Ramos (cell line): ENCODE results near the gene WDFY2.

Source experiments
- in situ Hi-C: fragments of 300-500 bp; cut with MboI; formaldehyde crosslinking; loops from one replicate; pipeline ENCODE4 v1.14.3; 2022; ENCODE audit warnings: low sequenced_read_pairs; ENCODE audit not compliant: unreplicated experiment

The WDFY2 gene

DNA sequence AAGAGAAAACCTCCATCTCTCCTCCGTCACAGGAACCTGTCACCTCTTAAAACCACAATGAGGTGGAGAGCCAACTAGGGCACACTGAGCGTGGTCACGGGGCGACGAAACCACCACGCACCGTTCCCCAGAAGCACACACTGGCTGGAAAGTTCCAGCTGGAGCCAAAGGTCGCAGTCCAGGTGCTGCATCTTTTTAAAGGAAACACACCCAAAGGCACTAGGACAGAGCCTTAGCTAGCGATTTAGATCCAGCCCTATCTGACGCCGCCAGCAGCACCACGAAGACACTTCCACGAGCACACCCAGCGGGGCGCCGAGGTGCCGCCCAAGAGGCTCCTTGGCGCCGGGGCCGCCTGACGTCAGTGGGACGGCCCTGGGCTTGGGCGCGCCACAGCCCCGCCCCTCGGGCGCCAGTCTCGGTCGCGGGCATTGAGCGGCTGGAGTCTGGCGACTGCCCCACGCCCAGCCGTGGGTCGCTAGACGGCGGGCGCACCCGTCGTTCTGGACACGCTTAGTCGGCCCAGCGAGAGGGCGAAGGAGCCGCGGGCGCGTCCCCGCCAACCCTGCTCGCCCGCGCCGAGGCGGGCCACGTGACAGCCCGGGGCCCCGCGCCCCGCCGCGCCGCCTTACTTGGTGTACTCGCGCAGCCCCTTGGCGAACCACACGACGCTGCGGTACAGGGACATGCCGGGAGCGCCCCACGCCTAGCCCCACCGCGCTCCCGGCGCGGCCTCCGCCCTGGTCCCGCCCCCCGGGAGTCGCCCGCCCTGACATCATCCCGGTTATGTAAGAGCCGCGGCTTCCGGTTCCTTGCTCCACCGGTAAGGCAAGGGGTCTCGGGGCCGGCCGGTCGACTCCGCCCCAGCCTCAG lies 219.4 kb downstream of the WDFY2 start, which contains the start of gene DHRS12:
TSS of gene DHRS12 (minus strand) at position 742 of the 873 bp plus-strand sequence. CDS start 4,504 bp downstream, outside the sequence.
- in situ Hi-C loops: no loop called here

DNA sequence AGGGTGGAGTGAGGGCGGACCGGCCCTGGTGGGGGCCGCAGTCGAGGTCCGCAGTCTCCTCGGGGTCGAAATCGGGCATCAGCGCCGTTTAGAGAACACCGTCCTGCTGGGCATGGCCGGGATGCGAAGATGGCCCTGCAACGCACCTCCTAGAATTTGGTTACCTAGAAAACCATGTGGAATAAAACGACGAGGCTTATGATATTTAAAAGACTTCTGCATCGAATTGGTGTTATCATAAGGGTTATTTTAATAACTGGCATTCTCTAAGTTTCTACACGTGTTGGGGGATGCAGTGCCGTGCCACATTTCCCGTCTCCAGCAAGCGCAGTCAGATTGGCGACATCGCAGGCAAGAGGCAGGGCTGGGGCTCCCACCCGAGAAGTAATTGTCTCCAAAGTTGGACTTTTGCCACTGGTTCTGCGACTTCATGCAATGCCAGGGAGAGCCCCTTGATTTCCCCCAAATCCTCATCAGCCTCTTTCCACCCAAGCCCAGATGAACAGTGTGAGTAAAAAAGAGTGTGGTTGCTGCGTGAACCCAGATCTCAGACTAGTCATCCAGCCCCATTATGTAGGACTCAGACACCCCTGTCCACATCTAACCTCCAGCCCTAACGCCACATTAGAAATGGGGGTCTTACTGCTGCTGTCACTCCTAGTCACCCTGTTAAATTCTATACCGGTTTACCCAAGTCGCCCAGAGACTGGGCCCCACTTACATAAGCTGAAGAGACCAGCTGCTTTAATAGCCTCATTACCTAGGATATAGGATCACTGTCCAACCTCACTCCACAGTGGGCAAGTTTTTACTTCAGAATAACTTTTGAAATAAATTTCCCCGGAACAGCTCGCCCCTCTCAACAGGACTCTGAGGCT lies 220.3 kb downstream of the WDFY2 start:
- in situ Hi-C loops: no loop called here

DNA sequence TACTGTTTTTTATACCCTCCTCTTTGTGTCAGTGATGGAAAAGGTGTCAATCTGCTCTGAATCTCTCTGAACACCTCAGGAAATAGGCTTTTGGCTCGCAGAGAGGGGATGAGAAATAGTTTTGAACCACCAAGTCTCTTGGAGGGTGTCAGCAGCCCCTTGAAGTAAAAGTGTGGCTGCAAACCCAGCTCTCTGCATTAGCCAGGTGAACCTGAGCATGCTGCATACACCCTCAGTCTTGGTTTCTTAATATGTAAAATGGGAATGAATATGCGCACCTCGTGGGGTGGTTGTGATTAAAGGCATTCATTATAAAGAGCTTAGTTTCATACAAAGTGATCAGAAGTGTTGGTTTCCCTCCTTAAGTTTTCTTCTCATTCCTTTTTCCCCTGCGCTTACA lies 221.1 kb downstream of the WDFY2 start:
- in situ Hi-C loops: no loop called here

DNA sequence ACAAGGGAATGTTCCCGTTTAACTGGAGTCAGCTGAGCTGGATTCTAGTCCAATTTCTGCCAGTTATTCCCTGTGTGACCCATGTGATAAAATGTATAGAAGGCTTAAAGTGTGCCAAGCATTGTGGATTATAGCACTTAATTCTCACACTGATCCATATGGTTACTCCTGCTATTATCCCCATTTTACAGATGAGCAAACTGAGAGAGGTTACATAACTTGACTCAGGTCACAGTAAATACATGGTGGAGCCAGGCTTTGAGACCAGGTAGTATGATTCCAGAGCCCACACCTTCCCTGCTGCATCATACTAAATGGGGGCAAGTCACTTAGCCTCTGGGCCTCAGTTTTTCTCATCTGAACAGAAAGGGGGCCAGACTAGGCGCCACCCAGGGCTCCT lies 221.7 kb downstream of the WDFY2 start:
- in situ Hi-C loops: no loop called here

DNA sequence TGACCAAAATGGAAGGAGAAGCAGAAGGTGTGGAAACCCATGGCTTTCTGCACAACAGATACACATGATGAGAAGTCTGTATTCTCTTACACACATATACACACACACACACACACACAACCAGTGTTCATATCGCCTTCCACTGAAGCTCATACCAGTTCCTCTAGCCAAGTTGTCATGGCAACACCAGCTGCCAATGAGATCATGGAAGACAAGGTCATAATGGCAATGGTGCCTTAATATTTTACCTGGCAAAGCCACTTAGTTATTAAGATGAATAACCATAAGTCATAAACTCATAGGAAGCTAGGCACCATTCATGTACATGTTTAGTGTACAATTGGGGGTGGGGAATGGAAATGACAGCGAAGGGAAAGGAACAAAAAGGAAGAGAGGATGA lies 222.3 kb downstream of the WDFY2 start:
- in situ Hi-C loops: no loop called here

DNA sequence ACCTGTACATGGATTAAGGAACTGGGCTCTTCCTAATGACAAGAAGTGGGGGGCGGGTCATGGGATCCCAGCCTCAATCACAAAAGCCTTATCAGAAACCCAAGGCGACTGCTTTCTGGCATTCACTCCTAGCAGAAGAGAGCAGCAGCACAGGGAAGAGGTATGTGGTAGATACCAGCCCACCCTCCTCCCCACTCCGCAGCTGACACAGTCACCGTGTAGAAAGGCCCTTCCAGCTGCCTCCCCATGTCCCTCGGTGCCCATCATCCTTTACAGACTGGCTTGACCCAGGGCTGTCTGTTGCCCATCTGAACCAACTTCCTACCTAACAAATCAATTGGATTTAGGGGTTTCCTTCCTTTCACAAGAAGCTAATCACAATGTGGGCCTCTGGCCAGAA lies 222.8 kb downstream of the WDFY2 start:
- in situ Hi-C loops: no loop called here

DNA sequence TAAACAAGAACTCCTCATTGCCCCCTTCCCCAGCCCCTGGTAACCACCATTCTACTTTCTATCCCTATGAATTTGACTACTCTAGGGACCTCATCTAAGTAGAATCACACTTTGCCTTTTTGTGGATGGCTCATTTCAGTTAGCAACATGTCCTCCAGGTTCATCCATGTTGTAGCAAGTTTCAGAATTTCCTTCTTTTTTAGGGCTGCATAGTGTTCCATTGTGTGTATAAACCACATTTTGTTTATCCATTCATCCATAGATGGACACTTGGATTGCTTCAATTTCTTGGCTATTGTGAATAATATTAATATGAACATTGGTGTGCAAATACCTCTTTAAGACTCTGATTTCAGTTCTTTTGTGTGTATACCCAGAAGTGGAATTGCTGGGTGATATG lies 224.5 kb downstream of the WDFY2 start:
- in situ Hi-C loops: no loop called here

DNA sequence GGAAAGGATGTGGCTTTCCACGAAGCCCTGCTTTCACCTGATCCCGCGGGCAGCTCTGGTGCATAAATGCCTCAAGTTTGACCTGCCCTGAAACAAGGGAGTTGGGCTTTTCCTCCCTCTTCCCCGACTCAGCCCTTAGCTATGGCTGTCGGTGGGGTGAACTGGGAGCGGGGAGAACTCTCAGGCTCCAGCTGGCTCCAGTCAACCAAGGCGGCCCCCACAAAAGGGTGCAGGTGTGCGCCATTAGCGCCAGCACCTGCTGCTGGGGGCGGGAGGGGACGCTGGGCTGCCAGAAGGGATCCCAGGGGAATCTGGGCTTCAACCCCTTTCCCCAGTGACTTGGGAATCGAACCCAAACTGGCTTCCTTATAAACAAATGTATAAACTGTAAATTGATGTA lies 226.8 kb downstream of the WDFY2 start:
- in situ Hi-C loops: no loop called here

DNA sequence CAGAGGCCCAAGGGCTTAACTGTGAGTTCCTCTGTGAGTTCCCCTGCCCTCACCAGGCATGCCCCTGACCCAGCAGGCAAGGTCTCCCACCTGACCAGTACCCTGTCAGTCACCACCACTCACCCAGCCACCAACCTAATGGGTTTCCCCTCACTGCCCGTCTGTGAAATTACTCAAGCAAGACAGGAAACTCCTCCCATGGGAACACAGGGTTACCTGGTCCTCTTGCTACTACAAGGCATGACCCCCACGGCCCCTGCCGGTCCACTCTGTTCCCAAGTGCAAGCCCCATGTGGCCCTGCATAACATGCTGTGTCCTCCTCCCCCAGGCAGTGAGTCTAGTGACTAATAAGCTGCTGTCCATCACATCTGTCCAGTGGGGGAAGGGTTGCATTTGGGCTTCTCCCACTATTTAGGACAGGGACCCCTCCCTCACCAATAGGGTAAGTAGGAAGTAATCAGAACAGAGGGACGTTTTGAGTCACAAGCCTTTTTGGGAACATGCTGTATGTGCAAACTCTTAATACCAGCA lies 227.7 kb downstream of the WDFY2 start:
- in situ Hi-C loops: no loop called here

DNA sequence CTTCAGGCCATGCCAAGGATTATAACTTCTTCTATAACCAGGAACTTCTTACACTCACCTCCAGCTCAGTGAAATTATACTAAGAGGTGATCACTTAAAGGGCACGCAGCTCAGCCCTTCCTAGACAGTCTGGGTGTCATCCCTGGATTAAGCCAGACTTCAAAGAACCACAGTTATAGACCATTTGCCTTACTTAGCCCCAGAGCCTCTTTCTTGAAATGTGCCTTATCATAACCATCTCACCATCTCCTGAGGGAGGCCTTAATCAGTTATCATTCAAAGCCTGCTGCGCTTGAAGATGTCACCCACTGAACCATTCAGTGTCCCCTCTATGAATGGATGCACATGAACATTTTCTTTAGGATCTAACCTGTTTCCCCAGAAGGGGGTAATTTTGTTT lies 229.8 kb downstream of the WDFY2 start:
- in situ Hi-C loops: no loop called here

DNA sequence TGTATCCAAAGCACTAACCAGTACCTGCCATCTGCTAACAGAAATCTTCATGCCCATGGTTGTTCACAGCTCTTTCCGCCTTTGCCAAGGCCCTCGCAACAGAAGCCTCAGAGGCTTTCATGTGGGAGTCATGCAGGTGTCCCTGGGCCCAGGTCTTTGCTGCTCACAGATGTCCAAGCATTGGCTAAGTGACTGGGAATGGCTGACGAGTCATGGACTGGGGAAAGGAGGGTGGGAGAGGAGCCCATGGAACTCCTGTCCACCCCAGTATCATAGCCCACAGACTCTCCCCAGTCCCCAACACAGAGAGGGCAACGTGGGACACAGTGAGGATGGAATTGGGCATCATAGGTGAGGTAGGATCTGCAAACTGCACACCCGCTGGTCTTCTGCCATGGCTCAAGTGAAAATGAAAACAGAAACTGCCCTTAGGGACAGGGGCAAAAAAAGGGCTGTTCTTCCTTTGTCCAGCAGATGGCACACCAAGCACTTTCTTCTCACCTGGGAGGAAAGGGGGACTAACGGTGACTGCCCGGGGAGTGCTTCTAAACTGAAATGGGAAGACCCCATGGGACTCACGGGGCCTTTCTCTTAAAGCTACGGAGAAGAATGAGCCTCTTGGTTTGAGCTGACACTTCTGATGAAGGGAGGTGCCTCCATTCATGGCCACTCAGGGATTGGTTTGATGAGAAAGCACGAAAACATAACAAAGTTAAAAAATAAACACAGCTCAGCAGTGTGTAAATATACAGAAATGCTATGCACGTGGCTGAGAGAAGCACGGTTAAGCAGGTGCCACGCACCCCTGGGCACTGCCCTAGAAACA lies 230.8 kb downstream of the WDFY2 start:
- in situ Hi-C loops: no loop called here

DNA sequence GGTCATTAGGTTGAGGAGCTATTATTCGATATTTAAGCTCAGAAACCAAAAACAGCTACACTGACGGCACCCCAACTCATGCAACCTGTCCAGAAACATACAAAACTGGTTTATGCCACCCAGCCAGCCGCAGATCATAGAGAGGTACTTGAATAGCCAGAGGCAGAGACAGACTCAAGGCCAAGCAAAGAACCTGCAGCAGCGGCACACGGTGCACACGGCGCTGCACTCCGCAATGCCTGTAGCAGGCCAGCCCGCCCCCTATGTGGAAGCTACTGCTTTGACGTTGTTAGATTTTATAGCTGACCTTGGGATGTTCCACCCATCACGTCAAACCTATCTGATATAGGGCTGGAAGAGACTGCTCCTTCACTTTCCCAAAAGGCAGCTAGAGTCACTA lies 231.6 kb downstream of the WDFY2 start:
- in situ Hi-C loops: no loop called here

DNA sequence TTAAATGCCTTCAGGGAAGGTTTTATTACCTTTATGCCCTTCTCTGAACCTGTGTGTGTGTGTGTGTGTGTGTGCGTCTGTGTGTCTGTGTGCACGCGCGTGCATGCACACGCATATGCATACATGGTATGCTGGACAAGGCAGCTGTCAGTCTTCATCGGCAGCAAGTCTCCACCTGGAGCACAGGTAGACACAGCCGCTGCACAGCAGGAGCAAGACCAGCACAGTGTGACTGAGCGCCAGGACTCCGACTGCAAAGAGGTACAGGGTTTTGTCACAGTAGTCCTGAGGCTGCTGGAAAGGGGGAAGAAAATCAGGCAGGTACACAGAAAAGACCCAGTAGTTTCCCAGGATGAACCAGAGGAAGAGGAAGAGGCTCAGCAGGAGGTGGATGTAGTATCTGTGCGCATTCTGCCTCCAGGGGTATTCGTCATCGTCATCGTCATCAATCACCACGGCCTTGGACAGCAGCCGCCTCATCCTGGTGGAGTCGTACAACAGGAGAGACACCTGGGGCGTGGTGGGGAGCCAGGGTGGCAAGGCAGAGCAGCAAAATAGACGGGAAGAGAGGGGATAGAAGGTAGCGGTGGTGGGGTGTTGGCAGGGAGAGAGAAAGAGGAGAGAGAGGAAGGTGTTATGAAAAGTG lies 232.5 kb downstream of the WDFY2 start:
- in situ Hi-C loops: no loop called here
